Measurements from ENCODE around the gene AP3D1.

GRCh38 chr19:2193807-2194206 is 42.4 kb upstream of the AP3D1 start:
- TF ChIP-seq EZH2 (IDR thresholded peaks at IDR 0.05; ENCODE audit: insufficient read depth, low read length): no peak
- no peak for TF ChIP-seq CTCF (IDR thresholded peaks at IDR 0.05; ENCODE audit: insufficient read depth, low read depth, low read length)

Measured in astrocyte (in vitro differentiated cells and primary cell).